Subcutaneous abdominal adipose tissue (tissue), 5 donors: ENCODE data around the gene PARVG.

Experiments
- H3K27ac ChIP-seq: one replicate; pipeline ENCODE4 v1.7.0; 2013; ENCODE audit warnings: low read depth, mild to moderate bottlenecking, inconsistent platforms, low read length, moderate library complexity
- H3K27me3 ChIP-seq, 5 donors: one replicate each; pipeline ENCODE4 v1.7.0; 2013; ENCODE audit warnings: low read length in 5 of 5, inconsistent platforms in 1 of 5; ENCODE audit not compliant: control insufficient read depth in 5 of 5, insufficient read depth in 4 of 5
- H3K36me3 ChIP-seq, 5 donors: one replicate each; pipeline ENCODE4 v1.7.0; 2013; ENCODE audit warnings: low read length in 5 of 5; ENCODE audit not compliant: control insufficient read depth in 5 of 5, insufficient read depth in 5 of 5
- H3K4me1 ChIP-seq, 5 donors: one replicate each; pipeline ENCODE4 v1.7.0; 2013; ENCODE audit warnings: low read length in 5 of 5, mild to moderate bottlenecking in 3 of 5, moderate library complexity in 1 of 5; ENCODE audit not compliant: control insufficient read depth in 5 of 5, insufficient read depth in 5 of 5
- H3K4me3 ChIP-seq, 5 donors: one replicate each; pipeline ENCODE4 v1.7.0; 2013; ENCODE audit warnings: low read length in 5 of 5, low read depth in 1 of 5
- H3K9ac ChIP-seq, 5 donors: one replicate each; pipeline ENCODE4 v1.7.0; 2013; ENCODE audit warnings: low read length in 5 of 5, mild to moderate bottlenecking in 4 of 5, moderate library complexity in 3 of 5
- H3K9me3 ChIP-seq, 5 donors: one replicate each; pipeline ENCODE4 v1.7.0; 2013; ENCODE audit warnings: low read length in 5 of 5; ENCODE audit not compliant: control insufficient read depth in 5 of 5
- donor health status: healthy.
- donor health status: healthy.
- donor health status: healthy.
- donor health status: healthy.
- donor health status: healthy.

PARVG gene

DNA sequence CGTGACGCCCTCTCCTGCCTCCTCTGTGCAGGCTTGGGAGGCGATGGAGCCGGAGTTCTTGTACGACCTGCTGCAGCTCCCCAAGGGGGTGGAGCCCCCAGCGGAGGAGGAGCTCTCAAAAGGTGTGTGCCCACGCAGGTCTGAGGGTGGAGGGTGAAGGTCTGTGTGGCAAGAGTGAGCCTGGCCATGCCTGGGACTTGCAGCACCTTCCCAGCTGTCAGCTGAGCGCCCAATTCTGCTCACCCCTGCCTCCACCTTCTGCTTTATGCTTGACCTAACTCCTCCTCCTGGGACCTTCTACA lies 2.5 kb downstream of the PARVG start:
- H3K9me3 ChIP-seq: no peaks in the 10 kb centered on the region
- H3K36me3 ChIP-seq: peaks cover 0 to 8% (median 0%) of the 10 kb centered on the region in 5 donors
- H3K27me3 ChIP-seq: peaks cover 19 to 47% (median 33%) of the 10 kb centered on the region in 5 donors
- no peak overlapping the region for H3K27ac ChIP-seq
- peaks cover 0 to 22% (median 0%) of the 10 kb centered on the region in 5 donors for H3K4me1 ChIP-seq
- no peak overlapping the region for H3K9ac ChIP-seq
- no peak overlapping the region for H3K4me3 ChIP-seq

DNA sequence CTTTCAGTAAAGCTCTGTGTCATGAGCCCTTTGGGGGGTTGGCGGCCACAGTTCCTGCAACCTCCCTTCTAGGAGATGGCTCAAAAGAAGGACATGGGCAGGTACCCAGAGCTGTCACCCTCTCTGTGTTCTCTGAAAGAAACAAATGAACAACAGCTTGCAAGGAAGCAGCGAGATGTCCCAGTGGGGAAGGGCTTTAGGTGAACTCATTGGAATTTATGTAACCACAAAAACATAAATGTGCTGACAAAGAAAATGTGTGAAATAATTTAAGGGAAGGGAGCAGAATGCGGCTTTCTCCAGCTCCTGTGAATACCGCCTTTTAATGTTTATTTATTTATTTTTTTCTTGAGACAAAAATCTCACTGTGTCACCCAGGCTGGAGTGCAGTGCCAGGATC lies 3.3 kb downstream of the PARVG start:
- Histone ChIP-seq H3K36me3 (peaks cover 0 to 8% (median 0%) of the 10 kb centered on the region in 5 donors), H3K9me3 (no peaks in the 10 kb centered on the region), H3K27me3 (peaks cover 19 to 47% (median 33%) of the 10 kb centered on the region in 5 donors), H3K4me3 (no peak overlapping the region), H3K9ac (no peak overlapping the region), H3K27ac (no peak overlapping the region), H3K4me1 (peaks cover 0 to 22% (median 0%) of the 10 kb centered on the region in 5 donors)

DNA sequence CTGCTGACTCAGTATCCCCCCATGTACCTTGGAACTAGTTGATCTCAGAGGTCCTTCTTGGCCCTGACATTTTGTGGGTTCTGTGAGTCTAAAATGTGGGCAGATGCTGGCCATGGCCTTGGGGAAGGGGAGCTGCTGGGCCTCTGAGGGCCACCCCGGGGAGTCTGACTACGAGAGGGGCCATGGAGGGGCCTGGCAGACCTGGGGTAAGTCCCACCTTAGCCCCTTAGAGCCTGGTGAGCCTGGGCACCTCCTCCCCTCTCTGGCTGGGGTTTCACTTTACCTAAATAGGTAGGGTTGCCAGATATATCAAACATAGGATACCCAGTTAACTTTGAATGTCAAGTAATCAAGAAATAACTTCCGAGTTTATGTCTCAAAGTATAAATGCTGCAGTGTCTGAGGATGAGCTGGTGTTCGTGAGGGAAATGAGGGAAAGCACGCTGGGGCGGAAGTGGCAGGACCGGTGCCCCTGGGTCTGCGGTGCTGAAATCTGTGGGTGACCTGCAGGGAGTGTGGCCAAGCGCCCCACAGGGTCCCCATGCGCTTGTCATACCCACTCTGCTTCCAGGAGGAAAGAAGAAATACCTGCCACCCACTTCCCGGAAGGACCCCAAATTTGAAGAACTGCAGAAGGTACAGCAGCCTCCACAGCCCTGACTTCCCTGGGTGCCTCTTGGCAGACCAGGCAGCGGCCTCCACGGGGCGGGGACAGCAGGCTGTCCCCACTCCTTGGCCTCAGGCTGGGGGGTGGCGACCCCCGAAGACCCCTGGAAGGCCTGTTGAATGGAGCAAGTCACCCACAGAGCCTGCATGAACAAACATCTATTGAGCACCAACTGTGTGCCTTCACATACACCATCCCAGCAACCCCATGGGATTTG lies 4.8 kb downstream of the PARVG start:
- Histone ChIP-seq H3K4me3 (no peak overlapping the region), H3K27me3 (peaks cover 14 to 35% (median 30%) of the 10 kb centered on the region in 5 donors), H3K4me1 (peaks cover 0 to 22% (median 0%) of the 10 kb centered on the region in 5 donors), H3K9ac (no peak overlapping the region), H3K36me3 (peaks cover 0 to 8% (median 0%) of the 10 kb centered on the region in 5 donors), H3K27ac (no peak overlapping the region), H3K9me3 (no peaks in the 10 kb centered on the region)

DNA sequence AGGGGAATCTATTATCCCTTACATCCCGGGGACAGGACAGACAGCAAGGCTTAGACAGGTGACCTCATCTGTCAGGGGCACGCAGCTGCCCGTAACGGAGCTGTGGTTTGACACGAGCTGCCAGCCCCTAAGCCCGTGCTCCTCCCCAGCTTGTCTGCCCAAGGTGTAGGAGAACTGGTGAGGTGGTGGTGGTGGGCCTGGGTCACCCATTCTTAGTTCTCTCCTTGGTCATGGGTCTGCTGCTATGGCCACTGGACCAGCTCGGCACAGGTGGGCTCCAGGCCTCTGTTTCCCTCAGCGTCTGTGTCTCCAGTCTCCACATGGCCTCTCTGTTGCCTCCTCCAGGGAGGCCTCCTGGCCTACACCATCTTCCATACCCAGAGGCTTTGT lies 5.4 kb downstream of the PARVG start:
- Histone ChIP-seq H3K4me1 (peaks cover 0 to 22% (median 0%) of the 10 kb centered on the region in 5 donors), H3K9me3 (no peaks in the 10 kb centered on the region), H3K27me3 (peaks cover 8 to 30% (median 28%) of the 10 kb centered on the region in 5 donors), H3K36me3 (peaks cover 0 to 8% (median 0%) of the 10 kb centered on the region in 5 donors), H3K27ac (no peak overlapping the region), H3K4me3 (no peak overlapping the region), H3K9ac (no peak overlapping the region)

DNA sequence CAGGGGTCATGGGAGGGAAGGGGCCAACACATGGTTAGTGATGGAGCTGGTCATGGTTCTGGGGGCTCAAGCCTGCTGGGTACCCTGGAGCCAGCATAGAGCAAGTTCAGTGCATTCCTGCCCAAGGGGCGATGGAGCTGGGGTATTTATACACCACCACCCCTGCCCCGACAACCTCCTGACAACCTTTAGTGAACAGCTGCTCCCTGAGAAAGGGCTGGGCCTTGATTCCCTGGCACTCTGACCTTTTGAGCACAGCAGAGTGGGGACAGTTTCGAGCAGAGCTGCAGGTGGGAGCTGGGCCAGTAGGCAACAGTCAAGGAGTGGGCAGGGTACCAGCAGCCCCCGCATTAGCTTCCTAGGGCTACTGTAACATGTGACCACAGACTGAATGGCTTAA lies 6.0 kb downstream of the PARVG start:
- Histone ChIP-seq H3K9me3 (no peaks in the 10 kb centered on the region), H3K4me3 (no peak overlapping the region), H3K36me3 (peaks cover 0 to 8% (median 0%) of the 10 kb centered on the region in 5 donors), H3K27ac (no peak overlapping the region), H3K27me3 (peaks cover 8 to 27% (median 21%) of the 10 kb centered on the region in 5 donors), H3K4me1 (peaks cover 0 to 19% (median 0%) of the 10 kb centered on the region in 5 donors), H3K9ac (no peak overlapping the region)

DNA sequence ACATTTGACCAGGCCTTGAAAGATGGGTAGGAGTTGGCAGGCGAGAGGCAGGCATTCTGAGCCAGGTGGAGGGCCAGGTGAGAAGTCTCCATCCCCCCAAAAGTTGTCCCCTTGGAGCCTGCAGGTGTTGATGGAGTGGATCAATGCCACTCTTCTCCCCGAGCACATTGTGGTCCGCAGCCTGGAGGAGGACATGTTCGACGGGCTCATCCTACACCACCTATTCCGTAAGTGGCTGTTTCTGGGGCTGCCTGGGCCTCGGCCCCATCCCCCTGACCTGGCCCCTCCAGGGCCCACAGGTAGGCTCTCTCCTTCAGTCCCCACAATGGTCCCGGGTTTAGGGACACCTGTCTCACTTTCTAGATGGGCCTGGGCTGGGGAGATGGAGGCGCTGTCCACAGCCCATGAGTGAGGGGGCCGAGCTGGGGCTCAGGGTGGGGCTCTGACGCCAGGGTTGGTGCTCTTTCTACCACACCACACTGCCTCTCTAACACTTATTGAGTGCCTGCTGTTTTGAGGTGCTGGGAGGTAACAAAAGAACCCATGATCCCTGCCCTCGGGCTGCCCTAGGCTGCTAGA lies 7.0 kb downstream of the PARVG start:
- Histone ChIP-seq H3K36me3 (peaks cover 0 to 8% (median 0%) of the 10 kb centered on the region in 5 donors), H3K27me3 (peaks cover 3 to 19% (median 13%) of the 10 kb centered on the region in 5 donors), H3K9ac (no peak overlapping the region)

DNA sequence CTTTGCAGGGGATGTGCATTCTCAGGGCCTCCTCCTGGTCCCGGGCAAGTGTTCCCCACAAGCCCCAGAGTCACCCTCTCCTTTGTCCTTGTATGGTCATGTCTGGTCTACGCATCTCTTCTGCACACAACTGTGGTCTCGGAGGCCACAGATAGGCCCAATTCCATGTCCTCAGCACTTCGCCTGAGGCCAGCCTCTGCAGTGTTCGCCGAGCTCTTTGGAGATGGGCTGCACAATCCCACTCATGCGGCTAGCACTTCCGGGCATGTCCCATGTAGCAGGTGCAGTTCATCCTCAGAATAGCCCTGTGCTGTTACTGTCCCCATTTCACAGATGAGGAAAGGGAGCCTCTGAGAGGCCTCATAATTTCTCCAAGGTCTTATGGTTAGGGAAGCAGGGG lies 7.6 kb downstream of the PARVG start:
- peaks cover 0 to 4% (median 0%) of the 10 kb centered on the region in 5 donors for H3K4me1 ChIP-seq
- H3K4me3 ChIP-seq: no peak overlapping the region

More for the DNA sequence above, 7.0 kb downstream of the PARVG start:
- Histone ChIP-seq H3K4me3 (no peak overlapping the region), H3K4me1 (peaks cover 0 to 9% (median 0%) of the 10 kb centered on the region in 5 donors), H3K27ac (no peak overlapping the region), H3K9me3 (no peaks in the 10 kb centered on the region)

DNA sequence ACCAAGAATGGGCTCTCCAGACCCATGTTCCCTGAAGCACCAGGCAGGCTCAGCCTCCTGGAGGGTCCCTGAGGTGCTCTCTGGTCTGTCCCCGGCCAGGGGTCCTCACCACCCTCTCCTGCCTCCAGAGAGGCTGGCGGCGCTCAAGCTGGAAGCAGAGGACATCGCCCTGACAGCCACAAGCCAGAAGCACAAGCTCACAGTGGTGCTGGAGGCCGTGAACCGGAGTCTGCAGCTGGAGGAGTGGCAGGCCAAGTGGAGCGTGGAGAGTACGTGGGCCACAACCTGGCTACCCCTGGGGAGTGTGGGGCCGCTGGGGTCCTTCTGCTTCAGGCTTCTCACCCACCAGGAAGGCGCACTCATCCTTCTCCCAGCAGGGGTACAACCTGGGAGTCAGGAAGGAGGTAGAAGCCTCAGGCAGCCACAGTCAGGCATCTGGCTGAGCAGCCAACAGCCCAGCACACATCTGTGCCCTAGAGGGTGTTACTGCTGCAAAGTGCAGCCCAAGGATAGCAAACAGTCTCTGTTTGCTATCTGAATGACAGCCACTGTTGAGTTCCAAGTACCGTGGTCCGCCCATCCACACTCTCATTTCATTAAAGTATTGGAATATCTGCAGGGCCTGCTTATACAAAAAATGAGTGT lies 8.4 kb downstream of the PARVG start:
- no peak overlapping the region for H3K4me3 ChIP-seq
- no peaks in the 10 kb centered on the region for H3K9me3 ChIP-seq
- H3K4me1 ChIP-seq: peaks cover 0 to 2% (median 0%) of the 10 kb centered on the region in 5 donors

More for the DNA sequence above, 7.6 kb downstream of the PARVG start:
- Histone ChIP-seq H3K27ac (no peak overlapping the region), H3K9me3 (no peaks in the 10 kb centered on the region), H3K9ac (no peak overlapping the region), H3K27me3 (peaks cover 3 to 15% (median 11%) of the 10 kb centered on the region in 5 donors), H3K36me3 (peaks cover 0 to 8% (median 0%) of the 10 kb centered on the region in 5 donors)

DNA sequence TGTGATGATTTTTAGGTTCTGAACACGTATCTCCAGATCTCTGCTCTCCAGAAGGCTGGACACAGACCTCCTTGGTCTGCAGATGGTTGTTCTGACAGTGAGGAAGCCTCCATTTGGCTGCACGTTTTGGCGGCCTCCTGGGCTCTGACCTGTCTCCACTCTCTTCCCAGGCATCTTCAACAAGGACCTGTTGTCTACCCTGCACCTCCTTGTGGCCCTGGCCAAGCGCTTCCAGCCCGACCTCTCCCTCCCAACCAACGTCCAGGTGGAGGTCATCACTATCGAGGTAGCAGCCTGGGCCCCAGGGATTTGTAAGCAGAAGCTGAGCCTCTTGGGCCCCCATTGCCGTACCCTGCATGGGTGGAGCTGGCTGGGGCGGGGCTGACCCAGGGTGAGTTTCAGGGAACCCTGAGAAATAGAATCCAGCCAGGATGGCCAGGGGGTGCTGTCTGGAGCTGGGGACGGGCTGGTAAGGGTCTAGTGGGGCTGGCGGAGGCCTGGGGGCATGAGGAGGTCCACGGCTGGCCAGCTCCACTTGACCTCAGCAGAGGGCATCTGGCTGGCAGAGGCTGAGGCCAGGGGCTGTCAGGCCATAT lies 9.8 kb downstream of the PARVG start:
- H3K9ac ChIP-seq: no peak overlapping the region
- H3K27ac ChIP-seq: no peak overlapping the region
- H3K9me3 ChIP-seq: no peaks in the 10 kb centered on the region
- peaks cover 0 to 2% (median 0%) of the 10 kb centered on the region in 5 donors for H3K4me1 ChIP-seq
- peaks cover 3 to 16% (median 9%) of the 10 kb centered on the region in 5 donors for H3K27me3 ChIP-seq
- H3K36me3 ChIP-seq: peaks cover 0 to 4% (median 0%) of the 10 kb centered on the region in 5 donors
- H3K4me3 ChIP-seq: no peak overlapping the region

More for the DNA sequence above, 8.4 kb downstream of the PARVG start:
- Histone ChIP-seq H3K27me3 (peaks cover 3 to 8% (median 6%) of the 10 kb centered on the region in 5 donors), H3K9ac (no peak overlapping the region), H3K27ac (no peak overlapping the region), H3K36me3 (peaks cover 0 to 4% (median 0%) of the 10 kb centered on the region in 5 donors)
